Sigmoid colon (tissue), 7 donors: Measurements from ENCODE around the gene TRAF3IP3. TPM values are rescaled to one million over a fixed set of nuclear protein-coding genes. Genes with fewer than 3 reads are reported as not detected.
A peak's percentile ranks its signal among the peaks of the same experiment; 100 is the strongest.

Experiments
- DNase-seq: peaks from one replicate; pipeline ENCODE4 v3.0.0-alpha.2; 2019
- H3K27ac ChIP-seq, 4 donors: fragments of 200-600 bp; sonication (generic); one replicate each; pipeline ENCODE4 v1.5.1; 2016 to 2019; ENCODE audit warnings: mild to moderate bottlenecking in 1 of 4
- H3K27me3 ChIP-seq, 3 donors: fragments of 200-600 bp; sonication (generic); one replicate each; pipeline ENCODE4 v1.5.1; 2019; ENCODE audit warnings: mild to moderate bottlenecking in 1 of 3
- H3K36me3 ChIP-seq, 4 donors: fragments of 200-600 bp; sonication (generic); one replicate each; pipeline ENCODE4 v1.5.1; 2016 to 2019
- H3K4me1 ChIP-seq, 4 donors: fragments of 200-600 bp; sonication (generic); one replicate each; pipeline ENCODE4 v1.5.1; 2017 to 2019
- H3K4me3 ChIP-seq, 4 donors: fragments of 200-600 bp; sonication (generic); one replicate each; pipeline ENCODE4 v1.5.1; 2017 to 2019; ENCODE audit warnings: mild to moderate bottlenecking in 2 of 4, moderate library complexity in 1 of 4
- H3K9me3 ChIP-seq, 4 donors: fragments of 200-600 bp in 3 of 4; sonication (generic) in 3 of 4; one replicate each; pipeline versions ENCODE4 v1.5.1 to v1.6.1; 2013 to 2019
- EP300 ChIP-seq, 4 donors: sonication (generic); formaldehyde crosslinking; IDR thresholded peaks; one replicate each; pipeline ENCODE4 v1.6.1; 2017; ENCODE audit warnings: antibody characterized with exemption in 4 of 4
- POLR2A ChIP-seq, 2 donors: fragments of 450-650 bp; IDR thresholded peaks; one replicate each; pipeline ENCODE4 v1.6.1; 2016; ENCODE audit warnings: antibody characterized with exemption in 2 of 2, mild to moderate bottlenecking in 2 of 2, moderate library complexity in 2 of 2
- POLR2AphosphoS5 ChIP-seq, 4 donors: sonication (generic); formaldehyde crosslinking; IDR thresholded peaks; one replicate each; pipeline ENCODE4 v1.6.1; 2017; ENCODE audit warnings: antibody characterized with exemption in 4 of 4
- WGBS, 2 donors: extraction: QIAGEN DNeasy Blood & Tissue Kit; methylation state at CpG; one replicate each; pipeline ENCODE4 v1.1.7; 2013; 5-methylcytosine and 5-hydroxymethylcytosine counted together
- intact Hi-C: fragments of 100-400 bp; cut with DNase I; formaldehyde crosslinking; loops from one replicate; pipeline ENCODE4 v1.15.1; 2023
- polyA plus RNA-seq, 3 donors: library from polyadenylated mRNA; stranded (reverse); fragments of 200-250 nt; gene quantifications; one replicate each; pipeline ENCODE4 v1.2.3, GENCODE V29; 2013
- total RNA-seq, 4 donors: library from RNA; depleted of rRNA; stranded (reverse); fragments of >200 nt; gene quantifications; one replicate each; pipeline ENCODE4 v1.1.0, GENCODE V29; 2016
- TF ChIP-seq, protein P1 (sequence below), 4 experiments: fragments of 450-650 bp in 3 of 4; fragments of 200-600 bp in 1 of 4; IDR thresholded peaks; one replicate each; pipeline ENCODE4 v1.5.1; 2016 to 2019; ENCODE audit warnings: antibody characterized with exemption in 4 of 4, mild to moderate bottlenecking in 3 of 4, moderate library complexity in 2 of 4
- donor health status: healthy with polysubstance abuse.
- donor health status: Bipolar disorder and iron deficiency.
- donor health status: healthy.

Gene TRAF3IP3
- total and polyA plus RNA-seq, 7 donors: 1.1 to 43.7 (median 1.7) TPM

DNA sequence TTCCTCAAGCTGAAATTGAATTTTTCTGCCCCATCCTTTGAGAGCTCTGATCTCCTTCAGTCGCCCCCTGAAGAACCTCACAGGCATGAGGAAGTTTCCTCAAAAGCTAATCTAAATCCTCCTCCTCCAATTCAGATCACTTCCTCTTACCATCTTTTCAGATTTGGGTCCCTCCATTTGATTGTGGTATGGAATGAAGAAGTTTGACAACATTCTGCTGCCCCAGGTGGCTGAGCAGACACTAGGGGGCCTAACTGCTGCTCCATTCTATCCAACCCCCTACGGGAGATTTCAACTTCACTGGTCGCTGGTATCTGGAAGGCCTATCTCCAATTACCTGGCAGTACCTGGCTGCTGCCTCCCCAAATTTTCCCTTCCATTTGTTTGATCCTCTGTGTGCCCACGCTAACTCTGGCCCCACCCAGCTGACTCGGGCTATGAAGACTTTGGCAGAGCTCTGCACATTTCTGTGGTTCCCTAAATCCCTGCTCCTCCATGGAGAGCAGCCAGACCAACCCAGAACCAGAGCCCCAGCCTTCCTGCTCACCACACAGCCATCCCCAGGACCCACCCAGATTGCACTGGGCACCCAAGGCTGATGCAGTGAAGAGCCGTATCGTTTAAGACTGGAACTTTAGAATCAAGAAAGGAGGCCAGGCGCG, 42.3 kb downstream of the TRAF3IP3 start:
- 84 to 85% methylated on average over 9 of the region's 9 CpGs for WGBS, 2 donors
- no peaks in the 10 kb centered on the region for H3K4me1 ChIP-seq
- no peaks in the 10 kb centered on the region for H3K36me3 ChIP-seq
- H3K27ac ChIP-seq: no peak overlapping the region
- TF ChIP-seq EP300 (IDR thresholded peaks at IDR 0.05): no peak
- no peak for TF ChIP-seq POLR2AphosphoS5 (IDR thresholded peaks at IDR 0.05)
- TF ChIP-seq POLR2A (IDR thresholded peaks at IDR 0.05): no peak
- TF ChIP-seq, protein P1, sequence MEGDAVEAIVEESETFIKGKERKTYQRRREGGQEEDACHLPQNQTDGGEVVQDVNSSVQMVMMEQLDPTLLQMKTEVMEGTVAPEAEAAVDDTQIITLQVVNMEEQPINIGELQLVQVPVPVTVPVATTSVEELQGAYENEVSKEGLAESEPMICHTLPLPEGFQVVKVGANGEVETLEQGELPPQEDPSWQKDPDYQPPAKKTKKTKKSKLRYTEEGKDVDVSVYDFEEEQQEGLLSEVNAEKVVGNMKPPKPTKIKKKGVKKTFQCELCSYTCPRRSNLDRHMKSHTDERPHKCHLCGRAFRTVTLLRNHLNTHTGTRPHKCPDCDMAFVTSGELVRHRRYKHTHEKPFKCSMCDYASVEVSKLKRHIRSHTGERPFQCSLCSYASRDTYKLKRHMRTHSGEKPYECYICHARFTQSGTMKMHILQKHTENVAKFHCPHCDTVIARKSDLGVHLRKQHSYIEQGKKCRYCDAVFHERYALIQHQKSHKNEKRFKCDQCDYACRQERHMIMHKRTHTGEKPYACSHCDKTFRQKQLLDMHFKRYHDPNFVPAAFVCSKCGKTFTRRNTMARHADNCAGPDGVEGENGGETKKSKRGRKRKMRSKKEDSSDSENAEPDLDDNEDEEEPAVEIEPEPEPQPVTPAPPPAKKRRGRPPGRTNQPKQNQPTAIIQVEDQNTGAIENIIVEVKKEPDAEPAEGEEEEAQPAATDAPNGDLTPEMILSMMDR (IDR thresholded peaks at IDR 0.05): no peak
- no peaks in the 10 kb centered on the region for H3K9me3 ChIP-seq
- H3K4me3 ChIP-seq: no peak overlapping the region
- no peak for DNase-seq
- no peaks in the 10 kb centered on the region for H3K27me3 ChIP-seq
- intact Hi-C loops: no loop called here

DNA sequence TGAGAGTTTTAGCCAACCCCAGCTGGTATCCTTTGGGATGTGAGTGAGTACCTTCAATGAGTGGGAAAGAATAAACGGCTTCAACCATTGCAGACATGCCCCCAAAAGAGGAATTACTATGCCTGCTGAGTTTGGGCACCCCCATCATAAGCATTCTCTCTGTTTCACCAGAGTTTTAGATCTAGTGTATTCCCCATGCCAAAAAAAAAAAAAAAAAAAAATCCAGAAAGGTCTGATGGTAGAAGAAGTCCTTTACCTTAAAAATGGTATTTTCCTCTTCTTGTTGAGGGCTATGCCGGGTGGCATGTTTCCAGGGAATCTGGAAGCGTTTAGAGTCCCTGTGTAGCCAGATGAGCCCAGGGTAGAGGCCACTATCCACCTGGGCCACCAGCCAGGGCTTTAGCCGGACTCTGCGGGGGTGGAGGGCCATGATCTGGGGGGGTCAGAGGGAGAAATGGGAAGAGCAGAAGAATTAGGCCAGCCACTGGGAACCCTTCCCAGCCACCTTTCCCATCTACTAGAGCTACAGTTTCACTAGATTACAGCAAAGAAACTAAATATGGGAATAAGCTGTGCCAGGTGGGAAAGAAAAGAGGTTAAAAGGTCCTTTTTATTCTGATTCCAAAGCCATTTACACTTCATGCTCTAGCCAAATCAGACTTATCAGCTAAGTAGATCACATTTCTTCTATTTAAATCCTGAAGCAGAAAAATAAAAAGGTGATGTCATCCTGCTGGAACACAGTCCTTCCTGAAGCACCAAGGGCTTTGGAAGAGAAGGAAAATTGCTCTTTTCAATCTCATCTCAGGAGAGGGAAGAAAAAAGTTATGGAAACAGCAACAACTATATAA, 45.4 kb downstream of the TRAF3IP3 start:
- TF ChIP-seq, protein P1 (IDR thresholded peaks at IDR 0.05): no peak
- TF ChIP-seq POLR2A (IDR thresholded peaks at IDR 0.05) (no peak), POLR2AphosphoS5 (IDR thresholded peaks at IDR 0.05) (no peak), EP300 (IDR thresholded peaks at IDR 0.05) (no peak)
- WGBS, 2 donors: 88 to 91% methylated on average over 5 of the region's 5 CpGs
- Histone ChIP-seq H3K36me3 (no peaks in the 10 kb centered on the region), H3K9me3 (no peaks in the 10 kb centered on the region), H3K27me3 (peaks cover 0 to 4% (median 0%) of the 10 kb centered on the region in 3 donors), H3K27ac (no peak overlapping the region), H3K4me1 (peaks cover 0 to 6% (median 5%) of the 10 kb centered on the region in 4 donors), H3K4me3 (no peak overlapping the region)
- peak; percentile 67 for DNase-seq
- intact Hi-C loops: no loop called here

DNA sequence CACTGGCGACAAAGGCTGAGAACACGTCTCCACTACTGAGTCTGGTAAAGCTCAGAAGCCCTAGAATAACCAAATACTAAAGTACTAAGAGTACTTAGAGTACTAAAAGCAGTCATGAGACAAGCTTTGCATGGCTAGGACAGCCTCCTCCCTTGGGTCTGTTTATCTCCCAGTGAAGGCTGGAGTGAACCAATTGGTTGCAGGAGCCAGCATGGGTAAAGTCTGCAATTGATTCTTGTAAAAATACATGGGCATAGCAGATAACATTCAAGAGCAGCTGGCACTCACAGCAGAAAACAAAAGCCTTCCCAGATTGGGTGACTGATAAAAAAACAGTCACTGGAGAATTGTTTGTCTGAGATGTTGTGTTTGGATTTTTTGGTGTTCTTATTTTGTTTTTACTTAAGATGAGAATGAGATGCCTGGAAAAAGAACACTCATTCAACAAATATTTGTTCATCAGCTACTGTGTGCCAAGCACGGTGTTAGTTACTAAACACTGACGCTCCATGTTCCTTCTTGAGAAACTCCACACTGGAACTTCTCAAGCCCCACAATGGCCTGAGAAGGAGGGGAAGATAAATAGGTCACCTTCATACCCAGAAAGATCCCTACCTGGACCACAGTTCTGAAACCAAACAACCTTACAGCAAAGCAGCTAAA, 46.4 kb downstream of the TRAF3IP3 start:
- 48 to 80% methylated on average over 4 of the region's 4 CpGs for WGBS, 2 donors
- intact Hi-C loops: no loop called here
- Histone ChIP-seq H3K27me3 (peaks cover 0 to 4% (median 0%) of the 10 kb centered on the region in 3 donors), H3K4me3 (no peak overlapping the region), H3K27ac (no peak overlapping the region), H3K4me1 (peaks cover 0 to 7% (median 6%) of the 10 kb centered on the region in 4 donors), H3K9me3 (no peaks in the 10 kb centered on the region), H3K36me3 (no peaks in the 10 kb centered on the region)
- DNase-seq: no peak
- TF ChIP-seq POLR2AphosphoS5 (IDR thresholded peaks at IDR 0.05): no peak
- TF ChIP-seq, protein P1 (IDR thresholded peaks at IDR 0.05): no peak
- no peak for TF ChIP-seq POLR2A (IDR thresholded peaks at IDR 0.05)
- TF ChIP-seq EP300 (IDR thresholded peaks at IDR 0.05): no peak

DNA sequence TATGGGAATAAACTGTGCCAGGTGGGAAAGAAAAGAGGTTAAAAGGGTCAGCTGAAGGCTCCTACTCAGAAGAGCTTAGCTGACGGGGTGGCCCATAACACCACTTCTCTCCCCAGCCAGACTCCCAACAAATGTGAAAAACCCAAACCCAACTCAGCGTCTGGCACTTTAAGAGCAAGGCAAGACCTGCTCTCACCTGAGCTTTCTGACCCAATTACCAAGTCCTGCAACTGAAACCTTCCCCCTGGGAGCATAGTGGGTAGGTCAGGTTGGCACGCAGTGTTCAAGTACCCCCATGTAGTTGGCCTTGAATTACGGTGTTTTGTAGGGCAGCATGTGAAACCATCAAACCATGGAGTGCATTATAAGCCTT, 46.9 kb downstream of the TRAF3IP3 start:
- TF ChIP-seq EP300 (IDR thresholded peaks at IDR 0.05): no peak
- TF ChIP-seq POLR2AphosphoS5 (IDR thresholded peaks at IDR 0.05): no peak
- TF ChIP-seq POLR2A (IDR thresholded peaks at IDR 0.05): no peak
- TF ChIP-seq, protein P1 (IDR thresholded peaks at IDR 0.05): no peak
- 90 to 94% methylated on average over 4 of the region's 4 CpGs for WGBS, 2 donors
- Histone ChIP-seq H3K4me1 (peaks cover 0 to 7% (median 6%) of the 10 kb centered on the region in 4 donors), H3K27ac (no peak overlapping the region), H3K27me3 (peaks cover 0 to 4% (median 0%) of the 10 kb centered on the region in 3 donors), H3K36me3 (no peaks in the 10 kb centered on the region), H3K9me3 (no peaks in the 10 kb centered on the region), H3K4me3 (no peak overlapping the region)
- no peak for DNase-seq
- intact Hi-C loops: no loop called here
